ENCODE results near the gene COL2A1.

GRCh38 chr12:47943623-47944340, 60.5 kb downstream of the COL2A1 start:
- TF ChIP-seq, protein P1, sequence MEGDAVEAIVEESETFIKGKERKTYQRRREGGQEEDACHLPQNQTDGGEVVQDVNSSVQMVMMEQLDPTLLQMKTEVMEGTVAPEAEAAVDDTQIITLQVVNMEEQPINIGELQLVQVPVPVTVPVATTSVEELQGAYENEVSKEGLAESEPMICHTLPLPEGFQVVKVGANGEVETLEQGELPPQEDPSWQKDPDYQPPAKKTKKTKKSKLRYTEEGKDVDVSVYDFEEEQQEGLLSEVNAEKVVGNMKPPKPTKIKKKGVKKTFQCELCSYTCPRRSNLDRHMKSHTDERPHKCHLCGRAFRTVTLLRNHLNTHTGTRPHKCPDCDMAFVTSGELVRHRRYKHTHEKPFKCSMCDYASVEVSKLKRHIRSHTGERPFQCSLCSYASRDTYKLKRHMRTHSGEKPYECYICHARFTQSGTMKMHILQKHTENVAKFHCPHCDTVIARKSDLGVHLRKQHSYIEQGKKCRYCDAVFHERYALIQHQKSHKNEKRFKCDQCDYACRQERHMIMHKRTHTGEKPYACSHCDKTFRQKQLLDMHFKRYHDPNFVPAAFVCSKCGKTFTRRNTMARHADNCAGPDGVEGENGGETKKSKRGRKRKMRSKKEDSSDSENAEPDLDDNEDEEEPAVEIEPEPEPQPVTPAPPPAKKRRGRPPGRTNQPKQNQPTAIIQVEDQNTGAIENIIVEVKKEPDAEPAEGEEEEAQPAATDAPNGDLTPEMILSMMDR (IDR thresholded peaks at IDR 0.05; ENCODE audit: low read depth, low read length), result no peak
- TF ChIP-seq EZH2phosphoT487 (IDR thresholded peaks at IDR 0.05; ENCODE audit: low read depth), result no peak
